NB4 (cell line): ENCODE results near the gene GLP1R.

ENCODE experiments used
- DNase-seq: peaks from one replicate; pipeline ENCODE4 v3.0.0; 2010; ENCODE audit warnings: low read depth
- H3K4me3 ChIP-seq: one replicate; pipeline ENCODE4 v1.5.1; 2011; ENCODE audit warnings: mild to moderate bottlenecking, low read depth, low read length, moderate library complexity
- MYC ChIP-seq: IDR thresholded peaks from 2 replicates; pipeline ENCODE4 v1.6.1; 2011; ENCODE audit warnings: low read depth, low read length
- POLR2A ChIP-seq: IDR thresholded peaks from 2 replicates; pipeline ENCODE4 v1.6.1; 2011; ENCODE audit warnings: mild to moderate bottlenecking; ENCODE audit not compliant: insufficient read length; ENCODE audit errors: extremely low read depth
- TF ChIP-seq, protein P1 (sequence below): IDR thresholded peaks from one replicate; pipeline ENCODE4 v1.5.1; 2012; ENCODE audit warnings: low read depth, low read length
- TF ChIP-seq, protein P2 (sequence below): IDR thresholded peaks from 2 replicates; pipeline ENCODE4 v1.6.1; 2011; ENCODE audit warnings: low read depth, low read length

GLP1R gene

GRCh38 chr6:39114704-39115599, 66.4 kb downstream of the GLP1R start, which contains the start of gene SAYSD1:
TSS of gene SAYSD1 (minus strand) at chr6:39115186. CDS start at chr6:39115089, 97 bp downstream.
- peak within 1 kb of the TSS; percentile 69 for H3K4me3 ChIP-seq
- TF ChIP-seq MYC (peak; percentile 71), POLR2A (peak; percentile 61)
- TF ChIP-seq, protein P1, sequence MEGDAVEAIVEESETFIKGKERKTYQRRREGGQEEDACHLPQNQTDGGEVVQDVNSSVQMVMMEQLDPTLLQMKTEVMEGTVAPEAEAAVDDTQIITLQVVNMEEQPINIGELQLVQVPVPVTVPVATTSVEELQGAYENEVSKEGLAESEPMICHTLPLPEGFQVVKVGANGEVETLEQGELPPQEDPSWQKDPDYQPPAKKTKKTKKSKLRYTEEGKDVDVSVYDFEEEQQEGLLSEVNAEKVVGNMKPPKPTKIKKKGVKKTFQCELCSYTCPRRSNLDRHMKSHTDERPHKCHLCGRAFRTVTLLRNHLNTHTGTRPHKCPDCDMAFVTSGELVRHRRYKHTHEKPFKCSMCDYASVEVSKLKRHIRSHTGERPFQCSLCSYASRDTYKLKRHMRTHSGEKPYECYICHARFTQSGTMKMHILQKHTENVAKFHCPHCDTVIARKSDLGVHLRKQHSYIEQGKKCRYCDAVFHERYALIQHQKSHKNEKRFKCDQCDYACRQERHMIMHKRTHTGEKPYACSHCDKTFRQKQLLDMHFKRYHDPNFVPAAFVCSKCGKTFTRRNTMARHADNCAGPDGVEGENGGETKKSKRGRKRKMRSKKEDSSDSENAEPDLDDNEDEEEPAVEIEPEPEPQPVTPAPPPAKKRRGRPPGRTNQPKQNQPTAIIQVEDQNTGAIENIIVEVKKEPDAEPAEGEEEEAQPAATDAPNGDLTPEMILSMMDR = no peak
- TF ChIP-seq, protein P2, sequence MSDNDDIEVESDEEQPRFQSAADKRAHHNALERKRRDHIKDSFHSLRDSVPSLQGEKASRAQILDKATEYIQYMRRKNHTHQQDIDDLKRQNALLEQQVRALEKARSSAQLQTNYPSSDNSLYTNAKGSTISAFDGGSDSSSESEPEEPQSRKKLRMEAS = peak; percentile 95

DNA sequence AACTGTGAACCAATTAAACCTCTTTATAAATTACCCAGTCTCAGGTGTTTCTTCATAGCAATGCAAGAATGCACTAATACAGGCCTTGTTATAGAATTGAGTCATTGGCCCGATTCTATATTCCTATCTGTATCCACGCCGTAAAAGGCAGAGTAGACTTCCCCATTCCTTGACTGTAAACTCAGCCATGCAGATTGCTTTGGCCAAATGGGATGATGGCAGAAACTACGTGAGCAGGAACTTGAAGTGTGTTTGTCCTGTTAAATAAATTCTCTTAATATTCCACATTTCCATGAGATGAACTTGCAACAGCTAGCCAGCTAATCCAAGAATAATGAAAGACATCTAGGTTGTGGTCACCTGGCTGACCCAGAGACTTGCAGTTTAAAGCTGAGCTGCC, 70.3 kb downstream of the GLP1R start:
- no peak overlapping the region for H3K4me3 ChIP-seq
- TF ChIP-seq MYC (no peak), POLR2A (no peak)
- TF ChIP-seq, protein P1 = no peak
- TF ChIP-seq, protein P2 = no peak
- no peak for DNase-seq

More at GRCh38 chr6:39114704-39115599, 66.4 kb downstream of the GLP1R start, which contains the start of gene SAYSD1:
- peak; percentile 98 for DNase-seq

DNA sequence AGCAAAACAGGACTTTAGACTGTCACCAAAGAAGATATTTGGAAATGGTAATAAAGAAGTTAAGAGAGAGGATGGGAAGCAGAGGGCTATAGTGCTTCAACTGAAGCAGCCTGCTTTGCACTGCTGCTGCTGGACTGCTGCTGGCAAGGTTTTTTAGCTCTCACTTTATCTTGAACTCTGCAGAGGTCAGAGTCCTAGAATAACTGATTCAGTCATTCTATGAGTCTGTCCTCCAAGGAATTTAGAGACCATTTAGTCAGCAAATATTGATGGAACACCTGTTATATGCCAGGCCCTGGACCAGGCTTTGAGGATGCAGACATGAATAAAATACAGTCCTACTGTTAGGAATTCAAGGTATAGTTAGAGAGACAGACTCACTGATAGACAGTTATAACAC, 75.5 kb downstream of the GLP1R start:
- TF ChIP-seq, protein P2 = no peak
- TF ChIP-seq MYC (no peak), POLR2A (no peak)
- TF ChIP-seq, protein P1 = no peak
- DNase-seq = no peak
- H3K4me3 ChIP-seq = no peak overlapping the region

DNA sequence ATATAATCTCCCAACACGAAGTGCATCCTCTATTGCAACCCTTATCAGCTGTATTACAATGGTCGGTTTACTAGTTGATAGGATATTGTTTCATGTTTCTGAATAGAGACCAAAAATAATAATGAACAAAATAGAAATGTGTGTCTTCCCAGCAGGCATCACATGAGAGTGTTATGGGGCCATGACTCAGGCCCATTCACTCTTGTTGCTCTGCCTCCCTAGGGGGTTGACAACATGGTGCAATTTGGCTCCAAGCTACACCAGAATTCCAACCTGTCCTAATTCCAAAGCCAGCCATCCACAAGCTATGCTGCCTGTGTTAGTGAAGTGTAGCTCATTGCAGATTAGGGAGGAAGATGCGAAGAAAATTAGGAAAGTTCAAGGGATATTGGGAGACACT, 79.5 kb downstream of the GLP1R start:
- TF ChIP-seq POLR2A (no peak), MYC (no peak)
- TF ChIP-seq, protein P2 = no peak
- TF ChIP-seq, protein P1 = no peak
- no peak overlapping the region for H3K4me3 ChIP-seq
- DNase-seq = no peak

DNA sequence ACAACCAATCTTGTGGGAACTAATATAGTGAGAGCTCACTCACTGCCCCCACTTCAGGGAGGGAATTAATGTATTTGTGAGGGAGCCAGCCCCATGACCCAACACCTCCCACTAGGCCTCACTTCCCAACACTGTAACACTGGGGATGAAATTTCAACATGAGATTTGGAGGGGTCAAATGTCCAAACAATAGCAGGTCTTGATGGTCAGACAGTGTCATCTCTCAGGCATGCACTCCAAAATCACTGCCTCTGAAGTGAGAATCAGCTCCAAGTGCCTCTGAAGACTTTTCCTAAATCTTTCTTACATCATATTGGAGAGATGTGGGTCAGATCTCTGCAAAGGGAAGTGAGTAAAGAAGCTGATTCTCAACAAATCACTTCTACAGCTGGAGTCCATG, 80.3 kb downstream of the GLP1R start:
- DNase-seq = no peak
- no peak overlapping the region for H3K4me3 ChIP-seq
- TF ChIP-seq MYC = no peak
- TF ChIP-seq, protein P1 = no peak
- TF ChIP-seq POLR2A = no peak
- TF ChIP-seq, protein P2 = no peak
